GM23338 (cell line): ENCODE measurements around the gene MDM2. TPM values are rescaled to one million over a fixed set of nuclear protein-coding genes. Genes with fewer than 3 reads are reported as not detected.

Experiments used
- ATAC-seq: fragments of 200-7000 bp; cut with Tn5 transposase; 3 replicates; pipeline ENCODE4 v1.9.1; 2020
- DNase-seq: peaks from one replicate; pipeline ENCODE4 v3.0.0-alpha.2; 2015; ENCODE audit warnings: low spot score
- H2AFZ ChIP-seq: fragments of 200-600 bp; sonication (generic); 2 replicates; pipeline ENCODE4 v1.8.0; 2016; ENCODE audit warnings: antibody characterized with exemption, mild to moderate bottlenecking, moderate library complexity
- H3F3A ChIP-seq: fragments of 200-600 bp; sonication (generic); replicated peaks from 2 replicates; pipeline ENCODE4 v1.8.0; 2017; ENCODE audit warnings: antibody characterized with exemption, mixed run types, low read depth
- H3K27ac ChIP-seq: fragments of 200-600 bp; sonication (generic); 2 replicates; pipeline ENCODE4 v1.6.1; 2016; ENCODE audit warnings: low read depth
- H3K27me3 ChIP-seq: fragments of 200-600 bp; sonication (generic); 2 replicates; pipeline ENCODE4 v1.8.0; 2016; ENCODE audit warnings: mild to moderate bottlenecking, mixed run types, moderate library complexity; ENCODE audit not compliant: insufficient read depth
- H3K36me3 ChIP-seq: fragments of 200-600 bp; sonication (generic); 2 replicates; pipeline ENCODE4 v1.8.0; 2016; ENCODE audit warnings: mild to moderate bottlenecking; ENCODE audit not compliant: insufficient read depth
- H3K4me1 ChIP-seq: fragments of 200-600 bp; sonication (generic); 2 replicates; pipeline ENCODE4 v1.8.0; 2016; ENCODE audit warnings: mild to moderate bottlenecking, moderate library complexity; ENCODE audit not compliant: insufficient read depth
- H3K4me2 ChIP-seq: fragments of 200-600 bp; sonication (generic); 2 replicates; pipeline ENCODE4 v1.7.1; 2017; ENCODE audit warnings: mixed run types
- H3K4me3 ChIP-seq: fragments of 200-600 bp; sonication (generic); 2 replicates; pipeline ENCODE4 v1.6.1; 2016; ENCODE audit warnings: mixed run types
- H3K79me2 ChIP-seq: fragments of 200-600 bp; sonication (generic); replicated peaks from 2 replicates; pipeline ENCODE4 v1.8.0; 2017; ENCODE audit warnings: mild to moderate bottlenecking; ENCODE audit not compliant: insufficient read depth
- H3K9me2 ChIP-seq: fragments of 200-600 bp; sonication (generic); 2 replicates; pipeline ENCODE4 v1.8.0; 2017; ENCODE audit not compliant: insufficient read depth
- H4K20me1 ChIP-seq: fragments of 200-600 bp; sonication (generic); replicated peaks from 2 replicates; pipeline ENCODE4 v1.8.0; 2017; ENCODE audit warnings: mild to moderate bottlenecking; ENCODE audit not compliant: insufficient read depth
- H3K27ac Mint-ChIP-seq: 2 replicates; pipeline ENCODE4 v1.8.0; 2020; ENCODE audit warnings: inconsistent platforms, mild to moderate bottlenecking, moderate library complexity, mixed read lengths
- H3K27me3 Mint-ChIP-seq: 3 replicates; pipeline ENCODE4 v1.8.0; 2022; ENCODE audit warnings: low read depth, mild to moderate bottlenecking, moderate library complexity, mixed read lengths, inconsistent platforms; ENCODE audit not compliant: insufficient read depth, poor library complexity
- H3K36me3 Mint-ChIP-seq: 3 replicates; pipeline ENCODE4 v1.8.0; 2021; ENCODE audit warnings: low read depth, mild to moderate bottlenecking, inconsistent platforms, moderate library complexity, mixed read lengths
- H3K4me1 Mint-ChIP-seq: 3 replicates; pipeline ENCODE4 v1.8.0; 2020; ENCODE audit warnings: mild to moderate bottlenecking, inconsistent platforms, mixed read lengths
- H3K4me3 Mint-ChIP-seq: 3 replicates; pipeline ENCODE4 v1.8.0; 2021; ENCODE audit warnings: moderate library complexity, mild to moderate bottlenecking, inconsistent platforms, mixed read lengths
- H3K9me3 Mint-ChIP-seq: 3 replicates; pipeline ENCODE4 v1.8.0; 2020; ENCODE audit warnings: moderate library complexity, mild to moderate bottlenecking, inconsistent platforms, mixed read lengths
- CREB1 ChIP-seq: fragments of 250-450 bp; sonication (Bioruptor Pico); IDR thresholded peaks from 2 replicates; pipeline ENCODE4 v1.5.0; 2020; ENCODE audit warnings: low read depth, mild to moderate bottlenecking, moderate library complexity
- EZH2 ChIP-seq: fragments of 200-600 bp; sonication (generic); IDR thresholded peaks from one replicate; pipeline ENCODE4 v1.8.0; 2017; ENCODE audit warnings: antibody characterized with exemption, mild to moderate bottlenecking, low read depth; ENCODE audit not compliant: unreplicated experiment
- EZH2phosphoT487 ChIP-seq: fragments of 200-600 bp; sonication (generic); IDR thresholded peaks from one replicate; pipeline ENCODE4 v1.8.1; 2018; ENCODE audit warnings: antibody characterized with exemption; ENCODE audit not compliant: unreplicated experiment
- JUNB ChIP-seq: IDR thresholded peaks from one replicate; pipeline ENCODE4 v1.6.1; 2016; ENCODE audit warnings: antibody characterized with exemption; ENCODE audit not compliant: unreplicated experiment
- NANOG ChIP-seq: IDR thresholded peaks from 2 replicates; pipeline ENCODE4 v1.6.1; 2016; ENCODE audit warnings: antibody characterized with exemption, borderline replicate concordance
- POLR2AphosphoS5 ChIP-seq: IDR thresholded peaks from 2 replicates; pipeline ENCODE4 v1.6.1; 2016; ENCODE audit warnings: antibody characterized with exemption, low read depth
- STAT1 ChIP-seq: IDR thresholded peaks from one replicate; pipeline ENCODE4 v1.6.1; 2016; ENCODE audit warnings: antibody characterized with exemption; ENCODE audit not compliant: unreplicated experiment
- ZNF114 ChIP-seq: fragments of 250-450 bp; sonication (Bioruptor Pico); IDR thresholded peaks from 2 replicates; pipeline ENCODE4 v1.5.0; 2020; ENCODE audit warnings: mild to moderate bottlenecking, moderate library complexity
- ZNF331 ChIP-seq: fragments of 250-450 bp; sonication (Bioruptor Pico); IDR thresholded peaks from 2 replicates; pipeline ENCODE4 v1.5.0; 2020; ENCODE audit warnings: low read depth, mild to moderate bottlenecking, moderate library complexity
- ZNF462 ChIP-seq: fragments of 250-450 bp; sonication (Bioruptor Pico); IDR thresholded peaks from 2 replicates; pipeline ENCODE4 v1.5.0; 2020; ENCODE audit warnings: mild to moderate bottlenecking, moderate library complexity
- polyA plus RNA-seq: library from polyadenylated mRNA; unstranded; fragments of >200 nt; fragmentation: Nextera tagmentation; extraction: Ambion mirVana; gene quantifications from 2 replicates; pipeline ENCODE4 v1.2.1, GENCODE V29; 2016
- total RNA-seq: library from RNA; depleted of rRNA; stranded (reverse); fragments of >200 nt; shearing (Covaris generic); gene quantifications from 2 replicates; pipeline ENCODE4 v1.2.3, GENCODE V29; 2014
- TF ChIP-seq, protein P1 (sequence below): IDR thresholded peaks from one replicate; pipeline ENCODE4 v1.6.1; 2018; ENCODE audit warnings: antibody characterized with exemption; ENCODE audit not compliant: unreplicated experiment
- TF ChIP-seq, protein P2 (sequence below), 2 experiments: fragments of 200-600 bp in 1 of 2; sonication (generic) in 1 of 2; conservative IDR thresholded peaks; 2 replicates each; pipeline versions ENCODE4 v1.5.1 to v1.6.1; 2016 to 2017; ENCODE audit warnings: antibody characterized with exemption in 2 of 2, low read depth in 2 of 2, mild to moderate bottlenecking in 2 of 2, moderate library complexity in 1 of 2
- TF ChIP-seq, protein P3 (sequence below): IDR thresholded peaks from 2 replicates; pipeline ENCODE4 v1.6.1; 2016; ENCODE audit warnings: antibody characterized with exemption

Gene MDM2
- total and polyA plus RNA-seq, 2 experiments from 2014 or later = 105 to 136 TPM

DNA sequence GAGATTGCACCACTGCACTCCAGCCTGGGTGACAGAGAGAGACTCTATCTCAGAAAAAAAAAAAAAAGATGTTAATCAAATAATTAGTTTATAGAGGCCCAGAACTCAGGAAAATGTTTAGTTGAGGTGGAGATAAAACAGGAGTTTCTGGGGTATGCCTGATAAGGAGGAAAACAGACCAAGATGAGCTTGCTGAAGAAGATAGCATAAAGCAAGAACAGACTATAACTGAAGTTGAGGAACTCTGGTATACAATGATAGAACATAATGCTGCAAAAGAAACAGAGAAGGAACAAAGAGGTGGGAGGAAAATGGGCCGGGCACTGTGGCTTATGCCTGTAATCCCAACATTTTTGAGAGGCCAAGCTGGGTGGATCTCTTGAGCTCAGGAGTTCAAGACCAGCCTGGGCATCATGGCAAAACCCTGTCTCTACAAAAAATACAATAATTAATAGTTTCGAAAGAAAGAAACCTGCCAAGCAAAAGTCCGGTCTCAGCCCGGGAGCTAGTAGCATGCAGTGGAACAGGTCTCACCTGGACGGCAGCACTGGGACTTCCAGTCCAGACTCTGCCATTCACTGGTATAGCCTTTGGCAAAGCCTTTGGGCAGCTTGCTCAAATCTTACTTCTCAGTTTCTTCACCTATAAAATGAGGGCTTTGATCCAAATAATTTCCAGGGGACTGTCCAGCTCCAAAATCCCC, 36.6 kb upstream of the MDM2 start:
- Mint-ChIP-seq H3K27me3 (peaks cover 1% of the 10 kb centered on the region), H3K36me3 (peaks cover 2% of the 10 kb centered on the region; the same call in 1 of the 3 replicates), H3K4me3 (no peak overlapping the region), H3K4me1 (no peaks in the 10 kb centered on the region), H3K9me3 (no peaks in the 10 kb centered on the region), H3K27ac (no peak overlapping the region)
- no peak for DNase-seq
- Histone ChIP-seq H3K27ac (no peak overlapping the region), H3K9me2 (no peaks in the 10 kb centered on the region), H4K20me1 (no peaks in the 10 kb centered on the region), H3K27me3 (no peaks in the 10 kb centered on the region), H3K4me3 (no peak overlapping the region), H2AFZ (no peak overlapping the region), H3K36me3 (no peaks in the 10 kb centered on the region; the same call in 1 of the 2 replicates), H3K4me1 (no peaks in the 10 kb centered on the region), H3K4me2 (no peak overlapping the region), H3F3A (no peaks in the 10 kb centered on the region), H3K79me2 (no peaks in the 10 kb centered on the region)
- TF ChIP-seq ZNF114 (CRISPR knock-in tag) = no peak
- TF ChIP-seq, protein P1, sequence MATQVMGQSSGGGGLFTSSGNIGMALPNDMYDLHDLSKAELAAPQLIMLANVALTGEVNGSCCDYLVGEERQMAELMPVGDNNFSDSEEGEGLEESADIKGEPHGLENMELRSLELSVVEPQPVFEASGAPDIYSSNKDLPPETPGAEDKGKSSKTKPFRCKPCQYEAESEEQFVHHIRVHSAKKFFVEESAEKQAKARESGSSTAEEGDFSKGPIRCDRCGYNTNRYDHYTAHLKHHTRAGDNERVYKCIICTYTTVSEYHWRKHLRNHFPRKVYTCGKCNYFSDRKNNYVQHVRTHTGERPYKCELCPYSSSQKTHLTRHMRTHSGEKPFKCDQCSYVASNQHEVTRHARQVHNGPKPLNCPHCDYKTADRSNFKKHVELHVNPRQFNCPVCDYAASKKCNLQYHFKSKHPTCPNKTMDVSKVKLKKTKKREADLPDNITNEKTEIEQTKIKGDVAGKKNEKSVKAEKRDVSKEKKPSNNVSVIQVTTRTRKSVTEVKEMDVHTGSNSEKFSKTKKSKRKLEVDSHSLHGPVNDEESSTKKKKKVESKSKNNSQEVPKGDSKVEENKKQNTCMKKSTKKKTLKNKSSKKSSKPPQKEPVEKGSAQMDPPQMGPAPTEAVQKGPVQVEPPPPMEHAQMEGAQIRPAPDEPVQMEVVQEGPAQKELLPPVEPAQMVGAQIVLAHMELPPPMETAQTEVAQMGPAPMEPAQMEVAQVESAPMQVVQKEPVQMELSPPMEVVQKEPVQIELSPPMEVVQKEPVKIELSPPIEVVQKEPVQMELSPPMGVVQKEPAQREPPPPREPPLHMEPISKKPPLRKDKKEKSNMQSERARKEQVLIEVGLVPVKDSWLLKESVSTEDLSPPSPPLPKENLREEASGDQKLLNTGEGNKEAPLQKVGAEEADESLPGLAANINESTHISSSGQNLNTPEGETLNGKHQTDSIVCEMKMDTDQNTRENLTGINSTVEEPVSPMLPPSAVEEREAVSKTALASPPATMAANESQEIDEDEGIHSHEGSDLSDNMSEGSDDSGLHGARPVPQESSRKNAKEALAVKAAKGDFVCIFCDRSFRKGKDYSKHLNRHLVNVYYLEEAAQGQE = no peak
- TF ChIP-seq NANOG = no peak
- TF ChIP-seq, protein P2, sequence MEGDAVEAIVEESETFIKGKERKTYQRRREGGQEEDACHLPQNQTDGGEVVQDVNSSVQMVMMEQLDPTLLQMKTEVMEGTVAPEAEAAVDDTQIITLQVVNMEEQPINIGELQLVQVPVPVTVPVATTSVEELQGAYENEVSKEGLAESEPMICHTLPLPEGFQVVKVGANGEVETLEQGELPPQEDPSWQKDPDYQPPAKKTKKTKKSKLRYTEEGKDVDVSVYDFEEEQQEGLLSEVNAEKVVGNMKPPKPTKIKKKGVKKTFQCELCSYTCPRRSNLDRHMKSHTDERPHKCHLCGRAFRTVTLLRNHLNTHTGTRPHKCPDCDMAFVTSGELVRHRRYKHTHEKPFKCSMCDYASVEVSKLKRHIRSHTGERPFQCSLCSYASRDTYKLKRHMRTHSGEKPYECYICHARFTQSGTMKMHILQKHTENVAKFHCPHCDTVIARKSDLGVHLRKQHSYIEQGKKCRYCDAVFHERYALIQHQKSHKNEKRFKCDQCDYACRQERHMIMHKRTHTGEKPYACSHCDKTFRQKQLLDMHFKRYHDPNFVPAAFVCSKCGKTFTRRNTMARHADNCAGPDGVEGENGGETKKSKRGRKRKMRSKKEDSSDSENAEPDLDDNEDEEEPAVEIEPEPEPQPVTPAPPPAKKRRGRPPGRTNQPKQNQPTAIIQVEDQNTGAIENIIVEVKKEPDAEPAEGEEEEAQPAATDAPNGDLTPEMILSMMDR (conservative IDR thresholded peaks at IDR 0.05; ENCODE audit: low read depth in 2 of 2) = no peak
- no peak for TF ChIP-seq ZNF462 (CRISPR knock-in tag)
- TF ChIP-seq, protein P3, sequence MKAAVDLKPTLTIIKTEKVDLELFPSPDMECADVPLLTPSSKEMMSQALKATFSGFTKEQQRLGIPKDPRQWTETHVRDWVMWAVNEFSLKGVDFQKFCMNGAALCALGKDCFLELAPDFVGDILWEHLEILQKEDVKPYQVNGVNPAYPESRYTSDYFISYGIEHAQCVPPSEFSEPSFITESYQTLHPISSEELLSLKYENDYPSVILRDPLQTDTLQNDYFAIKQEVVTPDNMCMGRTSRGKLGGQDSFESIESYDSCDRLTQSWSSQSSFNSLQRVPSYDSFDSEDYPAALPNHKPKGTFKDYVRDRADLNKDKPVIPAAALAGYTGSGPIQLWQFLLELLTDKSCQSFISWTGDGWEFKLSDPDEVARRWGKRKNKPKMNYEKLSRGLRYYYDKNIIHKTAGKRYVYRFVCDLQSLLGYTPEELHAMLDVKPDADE = no peak
- no peak for TF ChIP-seq ZNF331 (CRISPR knock-in tag)
- no peak for TF ChIP-seq STAT1
- TF ChIP-seq CREB1 (CRISPR knock-in tag) = no peak
- TF ChIP-seq EZH2 = no peak
- TF ChIP-seq POLR2AphosphoS5 = no peak
- TF ChIP-seq EZH2phosphoT487 = no peak
- no peak for TF ChIP-seq JUNB
- ATAC-seq = no peak
